Measurements from ENCODE around the gene SASS6.

SASS6 gene

GRCh38 chr1:100168051-100168450, 35.3 kb upstream of the SASS6 start:
- H3F3A ChIP-seq (ENCODE audit: control insufficient read depth, insufficient read depth): no peaks in the 10 kb centered on the region
- TF ChIP-seq CTCF (IDR thresholded peaks at IDR 0.05; ENCODE audit: low read depth, low read length, poor library complexity, severe bottlenecking): no peak
- no peak for TF ChIP-seq EZH2phosphoT487 (IDR thresholded peaks at IDR 0.05; ENCODE audit: borderline replicate concordance, low read length)
- H4K20me1 ChIP-seq (ENCODE audit: control insufficient read depth, insufficient read depth, low read depth, low read length): no peaks in the 10 kb centered on the region
- no peaks in the 10 kb centered on the region for H3K9me2 ChIP-seq (replicated peaks; ENCODE audit: control insufficient read depth, low read length)
- H3K27ac ChIP-seq (ENCODE audit: low read depth, low read length): no peak overlapping the region
- H3K4me1 ChIP-seq (ENCODE audit: control insufficient read depth, low read length): no peaks in the 10 kb centered on the region
- no peak overlapping the region for H3K4me2 ChIP-seq (ENCODE audit: low read length)
- no peaks in the 10 kb centered on the region for H3K36me3 ChIP-seq (ENCODE audit: control insufficient read depth, low read length)
- H3K79me2 ChIP-seq (ENCODE audit: control insufficient read depth, low read length): no peaks in the 10 kb centered on the region
- no peak overlapping the region for H3K4me3 ChIP-seq (ENCODE audit: low read length)
- H3K9me3 ChIP-seq (ENCODE audit: control insufficient read depth, insufficient read depth, low read length): no peaks in the 10 kb centered on the region
- H3K27me3 ChIP-seq (ENCODE audit: control insufficient read depth, low read length): no peaks in the 10 kb centered on the region

GRCh38 chr1:100164702-100165101, 32.0 kb upstream of the SASS6 start:
- no peaks in the 10 kb centered on the region for H3K9me3 ChIP-seq (ENCODE audit: control insufficient read depth, insufficient read depth, low read length)
- H3K27ac ChIP-seq (ENCODE audit: low read depth, low read length): no peak overlapping the region
- H3K4me3 ChIP-seq (ENCODE audit: low read length): no peak overlapping the region
- H3F3A ChIP-seq (ENCODE audit: control insufficient read depth, insufficient read depth): no peaks in the 10 kb centered on the region
- H3K36me3 ChIP-seq (ENCODE audit: control insufficient read depth, low read length): no peaks in the 10 kb centered on the region
- H3K27me3 ChIP-seq (ENCODE audit: control insufficient read depth, low read length): no peaks in the 10 kb centered on the region
- no peaks in the 10 kb centered on the region for H4K20me1 ChIP-seq (ENCODE audit: control insufficient read depth, insufficient read depth, low read depth, low read length)
- H3K9me2 ChIP-seq (replicated peaks; ENCODE audit: control insufficient read depth, low read length): no peaks in the 10 kb centered on the region
- no peaks in the 10 kb centered on the region for H3K79me2 ChIP-seq (ENCODE audit: control insufficient read depth, low read length)
- no peaks in the 10 kb centered on the region for H3K4me1 ChIP-seq (ENCODE audit: control insufficient read depth, low read length)
- TF ChIP-seq CTCF (IDR thresholded peaks at IDR 0.05; ENCODE audit: low read depth, low read length, poor library complexity, severe bottlenecking) (no peak), EZH2phosphoT487 (IDR thresholded peaks at IDR 0.05; ENCODE audit: borderline replicate concordance, low read length) (no peak)
- H3K4me2 ChIP-seq (ENCODE audit: low read length): no peak overlapping the region

- no peak overlapping the region for H3K4me3 ChIP-seq (ENCODE audit: low read length)
- no peak overlapping the region for H3K4me2 ChIP-seq (ENCODE audit: low read length)
- H3K79me2 ChIP-seq (ENCODE audit: control insufficient read depth, low read length): no peaks in the 10 kb centered on the region
- H3K27me3 ChIP-seq (ENCODE audit: control insufficient read depth, low read length): no peaks in the 10 kb centered on the region
- no peak overlapping the region for H3K27ac ChIP-seq (ENCODE audit: low read depth, low read length)
- no peaks in the 10 kb centered on the region for H3K9me3 ChIP-seq (ENCODE audit: control insufficient read depth, insufficient read depth, low read length)
- no peaks in the 10 kb centered on the region for H3K4me1 ChIP-seq (ENCODE audit: control insufficient read depth, low read length)
- H4K20me1 ChIP-seq (ENCODE audit: control insufficient read depth, insufficient read depth, low read depth, low read length): no peaks in the 10 kb centered on the region
- H3F3A ChIP-seq (ENCODE audit: control insufficient read depth, insufficient read depth): no peaks in the 10 kb centered on the region
- no peak for TF ChIP-seq CTCF (IDR thresholded peaks at IDR 0.05; ENCODE audit: low read depth, low read length, poor library complexity, severe bottlenecking)
- no peak for TF ChIP-seq EZH2phosphoT487 (IDR thresholded peaks at IDR 0.05; ENCODE audit: borderline replicate concordance, low read length)
- no peaks in the 10 kb centered on the region for H3K36me3 ChIP-seq (ENCODE audit: control insufficient read depth, low read length)
- H3K9me2 ChIP-seq (replicated peaks; ENCODE audit: control insufficient read depth, low read length): no peaks in the 10 kb centered on the region
These were observed 31.5 kb upstream of the SASS6 start for GRCh38 chr1:100164216-100164615.

GRCh38 chr1:100162881-100163280, 30.2 kb upstream of the SASS6 start:
- Histone ChIP-seq H3K27ac (ENCODE audit: low read depth, low read length) (no peak overlapping the region), H3K79me2 (ENCODE audit: control insufficient read depth, low read length) (no peaks in the 10 kb centered on the region), H3K9me2 (replicated peaks; ENCODE audit: control insufficient read depth, low read length) (no peaks in the 10 kb centered on the region), H3K4me2 (ENCODE audit: low read length) (no peak overlapping the region), H3K36me3 (ENCODE audit: control insufficient read depth, low read length) (no peaks in the 10 kb centered on the region), H3K4me1 (ENCODE audit: control insufficient read depth, low read length) (no peaks in the 10 kb centered on the region), H3F3A (ENCODE audit: control insufficient read depth, insufficient read depth) (no peaks in the 10 kb centered on the region), H3K4me3 (ENCODE audit: low read length) (no peak overlapping the region), H3K27me3 (ENCODE audit: control insufficient read depth, low read length) (no peaks in the 10 kb centered on the region), H4K20me1 (ENCODE audit: control insufficient read depth, insufficient read depth, low read depth, low read length) (no peaks in the 10 kb centered on the region), H3K9me3 (ENCODE audit: control insufficient read depth, insufficient read depth, low read length) (no peaks in the 10 kb centered on the region)
- no peak for TF ChIP-seq EZH2phosphoT487 (IDR thresholded peaks at IDR 0.05; ENCODE audit: borderline replicate concordance, low read length)
- no peak for TF ChIP-seq CTCF (IDR thresholded peaks at IDR 0.05; ENCODE audit: low read depth, low read length, poor library complexity, severe bottlenecking)
